ENCODE measurements around the gene TAS2R46.

Gene TAS2R46

GRCh38 chr12:11031307-11031706, 30.8 kb downstream of the TAS2R46 start, which contains the start of gene TAS2R31:
TAS2R31 (minus strand) TSS chr12:11031407; CDS start chr12:11031335, 72 bp downstream.
- no peak for DNase-seq

GRCh38 chr12:11026118-11026517, 36.0 kb downstream of the TAS2R46 start:
- no peak for DNase-seq

- no peak for DNase-seq
Measured at GRCh38 chr12:11023387-11023786, 38.7 kb downstream of the TAS2R46 start.

- no peak for DNase-seq
Measured at GRCh38 chr12:11022520-11022919, 39.6 kb downstream of the TAS2R46 start, which contains the start of gene TAS2R19. TAS2R19 (minus strand) TSS chr12:11022620; CDS start chr12:11022571, 49 bp downstream.

GRCh38 chr12:11016937-11017336, 45.2 kb downstream of the TAS2R46 start:
- DNase-seq: no peak

- no peak for DNase-seq
Measured at GRCh38 chr12:11015775-11016430, 46.2 kb downstream of the TAS2R46 start.

- DNase-seq: no peak
Measured at GRCh38 chr12:11014234-11014633, 47.9 kb downstream of the TAS2R46 start.

Measured in left hindlimb (tissue), 1 donor.